Measurements from ENCODE around the gene NCKAP1.
"Not testable (repeated sequence)": the region's sequence is repeated elsewhere in the genome, so short reads cannot be mapped to it uniquely, and the experiment has no call there.

The NCKAP1 gene

DNA sequence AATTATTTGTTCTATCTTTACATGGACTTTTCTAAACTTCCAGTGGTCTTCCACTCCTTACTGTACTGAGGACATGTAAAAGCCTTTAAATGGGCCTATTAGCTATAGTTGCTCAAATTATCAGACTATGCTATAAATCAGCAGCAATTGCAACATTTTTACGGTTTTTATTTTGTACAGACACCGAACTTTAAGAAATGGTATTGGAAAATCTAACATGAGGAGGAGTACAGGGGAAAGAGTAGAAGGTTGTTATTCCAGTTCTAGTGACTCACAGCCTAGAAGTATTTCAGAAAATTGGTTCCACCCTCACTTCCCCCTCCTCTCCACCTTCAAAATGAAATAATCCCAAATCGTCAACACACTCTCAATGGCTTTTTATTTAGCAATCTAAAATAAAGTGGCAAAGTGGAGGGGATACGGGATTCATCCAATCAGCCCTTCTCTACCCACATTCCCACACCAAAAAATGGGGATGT, 1.1 kb downstream of the NCKAP1 start:
- DNase-seq: no peak

DNA sequence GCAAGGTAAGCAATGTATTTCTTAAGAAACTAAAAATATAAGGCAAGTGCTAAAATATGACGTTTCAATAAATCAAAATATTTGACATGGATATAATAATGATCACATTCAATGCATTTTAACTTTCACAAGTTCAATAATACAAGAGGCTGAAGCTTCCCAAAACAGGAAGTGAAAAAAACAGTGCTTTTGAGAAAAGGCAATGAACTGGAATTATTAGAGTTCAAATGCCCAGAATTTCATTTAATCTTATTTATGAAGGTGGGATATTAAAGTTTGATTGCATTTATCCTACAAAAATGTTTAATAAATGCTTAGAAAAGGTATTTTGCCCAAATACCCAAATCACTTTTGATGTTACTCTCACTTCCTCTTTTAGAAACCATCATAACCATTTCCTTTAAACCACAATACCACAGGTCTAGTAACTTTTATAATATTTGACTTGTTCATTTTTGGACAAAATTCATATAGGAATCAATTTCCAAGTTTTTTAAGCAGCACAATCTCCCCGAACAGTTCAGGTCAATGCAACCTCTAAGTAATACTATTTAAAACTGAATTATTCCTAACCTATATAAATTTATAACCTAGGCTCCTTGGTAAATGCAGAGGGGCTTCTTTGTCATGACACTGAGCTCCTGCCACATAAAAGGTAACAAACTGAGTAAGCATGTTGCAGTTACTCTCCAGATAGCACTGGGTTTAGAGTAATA, 2.1 kb downstream of the NCKAP1 start:
- DNase-seq: no peak

DNA sequence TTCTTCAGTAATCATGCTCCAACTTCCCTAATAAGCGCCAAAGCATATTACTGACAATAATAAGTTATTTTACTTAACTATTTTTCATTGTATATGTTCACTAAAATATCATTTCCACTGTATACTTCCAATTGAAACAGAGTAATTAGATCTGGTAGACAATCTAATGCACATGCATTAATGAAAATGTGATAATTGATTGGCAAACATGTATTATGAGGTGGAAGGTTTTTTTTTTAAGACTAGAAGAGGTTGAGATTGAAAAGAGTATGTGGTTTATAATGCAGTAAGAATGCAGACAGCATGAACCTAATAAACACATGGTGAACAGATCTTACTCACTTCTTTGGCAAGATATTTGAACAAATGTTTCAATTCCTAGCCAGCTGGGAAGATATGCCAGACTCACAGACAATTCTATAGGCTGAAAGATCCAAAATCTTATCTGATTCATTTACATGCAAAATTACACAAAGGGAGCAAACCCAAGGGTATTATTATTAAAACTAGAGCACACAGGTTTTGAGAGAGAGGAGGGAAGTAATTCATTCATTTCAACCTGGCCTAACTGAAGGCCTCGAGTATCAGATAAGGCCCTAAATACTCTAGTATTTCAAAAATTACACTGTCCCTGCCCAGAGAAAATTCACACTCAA, 2.8 kb downstream of the NCKAP1 start:
- no peak for DNase-seq

DNA sequence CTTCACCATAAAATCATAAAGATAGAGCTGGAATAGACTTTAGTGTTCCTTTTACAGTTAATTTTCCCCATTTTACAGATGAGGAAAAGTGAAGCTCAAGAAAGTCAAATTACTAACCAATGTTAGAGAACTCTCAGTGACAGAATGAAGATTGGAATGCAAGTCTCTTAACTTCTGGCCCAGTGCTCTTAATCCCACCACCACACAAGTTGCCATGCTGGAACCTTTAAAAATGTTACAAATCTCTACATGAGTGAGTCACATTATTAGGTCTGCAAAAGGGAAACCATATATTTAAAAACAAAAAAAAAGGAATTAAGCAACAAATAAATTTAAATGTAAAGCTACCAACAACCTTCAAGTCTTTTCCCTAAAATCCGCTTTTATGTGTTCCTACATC, 3.5 kb downstream of the NCKAP1 start:
- no peak for DNase-seq

DNA sequence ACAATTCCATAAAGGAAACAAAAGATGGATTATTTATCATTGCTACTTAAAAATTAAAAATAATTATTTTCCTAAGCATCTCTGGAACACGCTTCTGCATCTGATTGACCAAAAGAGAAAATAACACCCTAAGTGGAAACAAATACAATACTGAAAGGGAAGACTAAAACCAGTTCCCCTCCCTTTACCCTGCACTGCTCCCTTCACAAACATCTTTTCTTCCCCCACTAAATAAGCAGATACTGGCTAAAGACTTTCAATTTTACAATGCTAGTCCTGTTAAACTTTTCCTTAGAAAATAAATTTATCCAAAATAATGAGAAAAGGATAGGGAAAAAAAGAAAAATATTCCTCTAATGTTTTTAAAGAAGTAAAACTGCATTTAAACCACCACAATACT, 4.3 kb downstream of the NCKAP1 start:
- no peak for DNase-seq

DNA sequence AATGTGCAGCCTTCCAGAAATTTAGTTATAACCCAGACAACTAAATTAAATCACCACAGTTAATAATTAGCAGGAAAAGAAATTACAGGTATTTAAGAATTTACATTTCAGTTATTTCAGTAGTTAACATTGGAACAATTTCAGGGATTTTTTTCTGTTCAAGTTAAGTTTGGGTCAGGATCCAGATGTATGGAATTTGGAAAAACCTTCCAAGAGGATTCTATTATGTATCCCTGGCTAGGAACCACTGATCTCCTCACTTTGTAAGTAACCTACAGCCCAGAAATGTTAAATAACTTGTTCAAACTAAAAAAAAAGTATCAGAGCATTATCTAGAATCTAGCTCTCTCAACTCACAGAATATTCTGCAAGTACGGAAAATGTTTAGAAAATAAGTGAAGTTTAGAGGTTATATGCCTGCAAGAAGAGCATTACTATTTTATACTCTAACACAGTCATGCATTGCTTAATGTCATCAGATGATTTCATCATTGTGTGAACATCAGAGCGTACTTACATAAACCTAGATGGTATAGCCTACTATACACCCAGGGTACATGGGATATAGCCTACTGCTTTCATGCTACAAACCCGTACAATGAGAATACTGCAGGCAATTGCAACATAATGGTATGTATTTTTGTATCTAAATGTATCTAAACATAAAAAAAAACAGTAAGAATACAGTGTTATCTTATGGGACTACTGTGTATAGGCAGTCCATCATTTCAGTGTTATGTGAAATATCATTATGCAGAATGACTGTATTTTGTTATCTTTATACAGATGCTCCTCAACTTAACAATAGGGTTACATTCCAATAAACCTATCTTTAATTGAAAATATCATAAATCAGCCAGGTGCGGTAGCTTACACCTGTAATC, 6.1 kb downstream of the NCKAP1 start:
- no peak for DNase-seq

DNA sequence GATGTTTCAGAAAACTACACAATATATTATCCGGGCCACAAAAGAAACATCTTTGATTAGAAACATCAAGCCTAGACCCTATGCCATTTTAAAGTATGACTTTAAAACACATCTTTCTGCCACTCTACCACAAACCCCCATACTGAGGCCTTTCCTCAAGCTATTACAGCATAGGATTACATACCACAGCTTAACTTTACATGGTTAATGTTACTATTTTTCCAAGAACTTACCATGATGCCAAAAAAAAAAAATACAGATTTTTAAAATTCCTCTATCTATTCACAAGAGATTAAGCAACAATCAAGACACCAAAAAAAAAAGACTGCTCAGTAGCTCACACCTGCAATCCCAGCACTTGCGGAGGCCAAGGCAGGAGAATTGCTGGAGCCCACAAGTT, 9.0 kb downstream of the NCKAP1 start:
- DNase-seq: no peak

DNA sequence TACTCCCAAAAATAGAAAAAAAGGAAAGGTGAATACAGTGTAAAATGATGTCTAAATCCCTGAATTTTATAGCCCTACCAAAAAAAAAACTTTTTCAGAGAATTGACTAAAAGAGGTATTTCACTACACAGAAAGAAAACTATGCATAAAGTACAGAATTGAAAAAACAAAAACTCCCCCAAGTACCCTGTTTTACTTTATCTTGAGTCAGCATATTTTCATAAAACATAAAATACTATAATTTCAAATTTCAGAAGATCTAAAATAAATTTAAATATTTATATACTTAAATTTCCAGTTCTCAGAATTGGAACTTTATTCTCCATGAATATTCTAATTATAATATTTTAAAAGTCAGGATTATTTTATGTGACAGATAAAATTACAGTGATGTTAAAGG, 10.1 kb downstream of the NCKAP1 start:
- no peak for DNase-seq

DNA sequence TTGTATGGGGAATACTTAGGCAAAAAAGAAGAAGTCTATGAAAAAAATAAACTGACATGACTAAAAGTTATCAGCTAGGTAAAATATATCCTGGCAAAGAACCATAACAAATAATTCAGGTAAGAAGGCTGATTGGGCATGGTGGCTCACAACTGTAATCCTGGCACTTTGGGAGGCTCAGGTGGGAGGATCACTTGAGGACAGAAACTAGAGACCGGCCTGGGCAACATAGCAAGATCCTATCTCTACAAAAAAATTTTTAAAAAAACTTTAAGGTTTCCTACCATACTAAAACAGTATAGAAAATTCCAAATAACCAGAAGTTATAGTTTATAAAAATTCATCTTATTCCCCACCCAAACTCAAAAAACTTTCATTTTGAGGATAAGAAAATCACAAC, 10.8 kb downstream of the NCKAP1 start:
- no peak for DNase-seq

DNA sequence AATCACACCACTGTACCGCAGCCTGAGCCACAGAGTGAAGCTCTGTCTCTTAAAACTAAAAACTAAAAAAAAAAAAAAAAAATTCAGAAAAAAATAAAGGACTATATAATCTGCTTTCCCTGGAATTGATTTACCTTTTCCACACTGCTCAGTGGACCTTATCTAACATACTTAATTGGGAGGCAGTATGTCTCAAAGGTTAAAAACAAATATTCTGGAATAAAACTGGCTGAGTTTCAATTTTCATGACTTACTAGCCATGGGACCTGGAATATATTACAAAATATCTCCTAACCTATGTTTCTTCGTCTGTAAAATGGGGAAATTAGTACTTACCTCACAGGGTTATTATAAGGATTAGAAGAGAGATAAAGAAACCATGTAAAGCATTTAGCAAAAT, 11.8 kb downstream of the NCKAP1 start:
- peak; percentile 25 for DNase-seq

DNA sequence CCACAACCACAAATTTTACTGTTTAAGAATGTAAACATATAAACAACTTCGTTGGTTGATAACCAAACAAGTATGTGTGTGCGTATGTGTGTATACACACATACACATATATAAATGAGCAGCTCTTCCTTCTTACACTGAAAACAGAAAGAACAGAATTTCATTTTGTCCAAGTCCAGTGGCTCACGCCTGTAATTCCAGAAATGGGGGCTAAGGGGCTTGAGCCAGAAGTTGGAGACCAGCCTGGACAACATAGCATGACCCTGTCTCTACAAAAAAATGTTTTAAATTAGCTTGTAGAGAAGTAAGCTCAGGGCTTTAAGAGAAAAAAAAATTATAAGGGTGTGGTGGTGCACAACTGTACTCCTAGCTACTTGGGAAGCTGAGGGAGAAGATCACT, 12.3 kb downstream of the NCKAP1 start:
- no peak for DNase-seq

DNA sequence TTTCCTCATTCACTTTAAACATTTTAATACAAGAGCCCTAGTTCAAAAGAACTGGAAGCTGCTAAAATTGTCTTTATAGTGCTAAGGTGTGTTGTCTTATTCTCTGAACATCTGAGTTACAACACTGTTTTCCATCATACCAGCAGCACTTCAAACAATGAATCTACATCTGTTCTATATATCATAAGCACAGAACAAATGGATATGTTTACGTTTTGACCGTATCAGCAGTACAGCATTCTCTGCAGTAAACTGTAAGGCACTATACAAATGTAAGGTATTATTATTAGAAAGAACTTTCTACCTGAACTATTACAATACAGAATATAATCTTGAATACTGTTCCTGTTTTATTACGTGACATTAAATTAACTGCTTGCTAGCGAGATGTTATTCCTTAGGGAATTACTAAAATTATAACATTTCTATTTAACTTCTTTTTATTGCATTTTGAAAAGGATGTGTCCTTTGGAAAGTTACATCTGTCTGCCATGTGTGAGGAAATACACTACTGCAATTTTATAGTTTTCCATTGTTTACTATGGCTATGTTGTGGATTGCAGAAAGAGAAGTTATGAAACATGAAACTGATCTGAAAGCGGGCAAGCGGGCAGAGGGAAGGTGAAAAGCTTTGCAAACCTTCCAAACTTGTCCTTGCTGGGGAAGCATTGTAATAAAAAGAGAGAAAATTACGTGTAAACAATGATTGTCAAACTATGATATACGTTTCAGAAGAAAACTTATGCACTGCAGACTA, 13.7 kb downstream of the NCKAP1 start:
- peak; percentile 21 for DNase-seq

DNA sequence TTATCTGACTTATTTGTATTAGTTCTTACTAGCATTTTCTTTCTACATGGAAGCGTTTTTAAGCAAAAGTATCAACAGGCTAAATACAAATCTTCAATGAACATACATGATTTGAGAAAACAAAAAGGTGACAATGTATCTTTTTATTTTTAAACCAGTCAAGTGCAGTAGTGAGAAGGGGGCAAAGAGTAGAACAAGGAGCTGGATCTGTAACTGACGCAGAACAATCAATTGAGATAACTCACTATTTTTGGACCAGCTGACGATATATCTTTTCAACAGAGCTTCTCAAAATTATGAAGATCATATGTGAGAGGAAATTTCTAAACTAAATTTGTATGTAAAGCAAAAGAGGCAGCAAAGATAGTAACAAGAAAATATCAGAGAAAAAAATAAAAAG, 15.5 kb downstream of the NCKAP1 start:
- DNase-seq: no peak

DNA sequence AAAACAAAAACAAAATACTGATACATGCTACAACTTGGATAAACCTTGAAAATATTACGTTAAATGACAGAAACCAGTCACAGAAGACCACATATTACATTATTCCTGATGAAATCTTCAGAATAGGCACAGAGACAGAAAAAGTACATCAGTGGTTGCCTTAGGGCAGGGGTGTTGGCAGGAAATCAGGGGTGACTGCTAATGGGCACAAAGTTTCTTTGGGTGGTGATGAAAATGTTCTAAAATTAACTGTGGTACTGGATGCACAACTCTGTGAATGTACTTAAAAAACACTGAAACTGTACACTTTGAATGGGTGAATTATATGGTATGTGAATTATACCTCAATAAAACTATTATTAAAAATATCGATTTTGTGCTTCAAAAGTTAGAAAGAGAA, 16.6 kb downstream of the NCKAP1 start:
- no peak for DNase-seq

DNA sequence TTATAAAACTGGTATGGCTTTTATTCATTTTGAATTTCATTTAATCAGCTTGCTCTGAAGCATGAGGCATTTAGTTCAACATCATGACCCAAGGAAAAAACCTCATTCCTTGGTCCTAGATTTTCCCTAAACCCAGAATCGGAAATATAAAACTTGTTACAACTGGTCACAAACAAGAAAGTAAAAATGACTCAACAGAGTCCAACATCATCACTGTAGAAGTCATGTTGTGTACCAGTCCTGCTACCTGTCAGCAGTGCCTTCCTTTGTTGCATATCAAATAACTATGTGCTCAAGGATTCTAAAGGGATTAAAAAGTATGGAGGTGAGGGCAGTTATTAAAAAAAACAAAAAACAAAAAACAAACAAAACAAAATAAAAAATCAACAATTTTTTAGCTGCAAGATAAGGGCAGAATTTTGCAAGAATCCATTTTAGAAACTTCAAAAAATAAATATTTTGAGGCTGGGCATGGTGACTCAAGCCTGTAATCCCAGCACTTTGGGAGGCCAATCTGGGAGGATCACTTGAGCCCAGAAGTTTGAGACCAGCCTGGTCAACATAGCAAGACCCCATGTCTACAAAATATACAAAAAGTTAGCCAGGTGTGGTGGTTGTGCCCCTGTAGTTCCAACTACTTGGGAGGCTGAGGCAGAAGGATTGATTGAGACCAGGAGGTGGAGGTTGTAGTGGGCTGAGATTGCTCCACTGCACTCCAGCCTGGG, 18.4 kb downstream of the NCKAP1 start:
- DNase-seq: no peak

DNA sequence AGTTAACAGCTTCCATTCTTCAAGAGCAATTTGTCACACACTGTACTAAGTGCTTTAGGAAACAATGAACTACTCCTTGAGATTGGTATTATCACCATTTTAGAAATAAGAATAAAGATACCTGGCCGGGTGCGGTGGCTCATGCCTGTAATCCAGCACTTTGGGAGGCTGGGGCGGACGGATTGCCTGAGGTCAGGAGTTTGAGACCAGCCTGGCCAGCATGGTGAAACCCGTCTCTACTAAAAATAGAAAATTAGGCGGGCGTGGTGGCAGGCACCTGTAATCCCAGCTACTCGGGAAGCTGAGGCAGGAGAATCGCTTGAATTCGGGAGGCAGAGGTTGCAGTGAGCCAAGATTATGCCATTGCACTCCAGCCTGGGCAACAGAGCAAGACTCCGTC, 20.4 kb downstream of the NCKAP1 start:
- DNase-seq: not testable (repeated sequence)

DNA sequence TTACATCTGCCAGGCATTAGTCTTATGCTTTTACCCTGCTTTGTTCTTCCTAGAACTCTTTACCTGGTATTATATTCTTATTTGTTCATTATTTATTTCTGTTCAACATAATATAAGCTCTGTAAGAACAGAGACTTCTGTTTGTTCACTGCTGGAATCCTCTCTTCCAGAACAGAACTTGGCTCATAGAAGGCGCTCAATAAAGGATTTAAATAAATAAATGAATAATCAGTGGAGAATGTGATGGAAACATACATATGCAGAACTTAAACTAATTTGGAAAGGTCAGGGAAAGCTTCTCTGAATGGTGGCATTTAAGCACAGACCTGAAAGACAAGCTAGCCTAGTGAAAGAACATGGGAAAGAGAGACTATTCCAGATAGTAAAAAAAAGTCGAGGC, 24.3 kb downstream of the NCKAP1 start:
- no peak for DNase-seq

DNA sequence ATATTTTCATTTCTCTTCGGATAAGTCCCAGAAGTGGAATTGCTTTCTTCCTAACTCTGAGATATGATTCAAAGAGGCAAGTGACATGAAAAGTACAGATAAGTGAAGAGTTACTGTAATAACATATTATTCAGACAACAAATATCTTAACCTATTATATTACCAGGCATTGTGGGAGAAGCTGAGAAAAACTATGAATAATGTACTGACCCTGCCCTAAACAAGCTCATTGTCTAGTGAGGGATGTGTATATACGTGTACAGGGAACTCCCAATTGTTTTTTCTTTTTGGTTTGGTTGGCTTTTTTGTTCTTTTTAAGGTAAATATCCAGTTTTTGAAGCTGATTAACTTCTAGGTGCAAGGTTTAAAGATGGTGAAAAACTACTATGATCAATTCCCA, 26.5 kb downstream of the NCKAP1 start:
- no peak for DNase-seq

DNA sequence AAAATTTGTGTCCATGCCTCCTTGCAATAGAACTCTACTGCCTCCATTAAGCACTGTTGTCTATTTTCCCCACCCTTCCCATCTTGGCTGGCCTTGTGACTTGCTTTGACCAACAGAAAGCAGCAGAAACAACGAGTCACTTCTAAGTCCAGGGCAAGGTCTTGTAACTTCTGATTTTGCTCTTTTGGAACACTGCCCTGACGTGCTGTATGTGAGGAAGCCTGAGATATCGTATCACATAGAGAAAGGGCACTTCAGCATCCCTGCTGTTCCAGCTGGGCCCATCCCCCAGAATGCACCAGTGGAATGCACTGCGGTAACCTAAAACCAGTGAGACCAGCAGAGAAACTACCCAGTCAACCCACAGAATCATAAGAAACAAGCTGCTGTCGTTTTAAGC, 28.1 kb downstream of the NCKAP1 start:
- peak; percentile 83 for DNase-seq

DNA sequence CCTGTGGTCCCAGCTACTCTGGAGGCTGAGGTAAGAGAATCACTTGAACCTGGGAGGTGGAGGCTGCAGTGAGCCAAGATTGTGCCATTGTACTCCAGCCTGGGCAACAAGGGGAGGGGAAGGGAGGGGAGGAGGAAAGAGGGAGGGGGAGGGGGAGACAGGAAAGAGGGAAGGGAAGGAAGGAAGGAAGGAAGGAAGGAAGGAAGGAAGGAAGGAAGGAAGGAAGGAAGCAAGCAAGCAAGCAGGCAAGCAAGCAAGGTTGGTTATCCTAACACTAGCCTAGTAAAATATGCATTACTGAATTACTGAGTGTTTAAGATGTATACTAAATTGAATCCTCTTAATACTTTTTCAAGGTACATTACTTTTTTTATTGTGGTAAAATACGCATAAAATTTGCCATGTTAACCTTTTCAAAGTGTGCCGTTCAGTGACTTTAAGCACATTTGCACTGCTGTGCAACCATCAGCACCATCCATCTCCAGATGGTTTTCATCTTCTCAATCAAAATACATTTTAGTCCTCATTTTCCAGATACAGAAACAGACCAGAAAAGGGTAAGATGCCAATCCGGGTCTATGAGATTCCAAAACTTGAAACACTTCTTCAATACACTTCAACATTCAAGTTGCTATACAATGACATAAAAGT, 28.9 kb downstream of the NCKAP1 start:
- no peak for DNase-seq

DNA sequence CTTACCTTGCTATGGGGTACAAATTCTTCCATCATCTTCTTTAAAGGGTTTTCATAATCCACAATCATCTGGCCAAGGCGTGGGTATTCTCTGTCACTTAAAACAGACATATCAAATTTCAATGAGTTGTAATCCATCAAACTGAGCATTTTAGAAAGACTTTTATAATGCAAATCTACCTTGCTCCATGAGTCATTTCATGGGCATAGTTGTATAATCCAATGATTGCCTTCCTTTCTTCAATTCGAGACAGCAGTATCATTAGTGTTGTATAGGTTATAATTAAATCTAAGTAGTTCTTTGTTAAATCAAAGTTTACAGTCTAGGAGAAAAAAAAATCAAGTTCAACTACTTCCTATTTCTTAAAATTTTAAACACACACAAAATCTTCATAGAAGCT, 36.3 kb downstream of the NCKAP1 start:
- DNase-seq: peak; percentile 3

DNA sequence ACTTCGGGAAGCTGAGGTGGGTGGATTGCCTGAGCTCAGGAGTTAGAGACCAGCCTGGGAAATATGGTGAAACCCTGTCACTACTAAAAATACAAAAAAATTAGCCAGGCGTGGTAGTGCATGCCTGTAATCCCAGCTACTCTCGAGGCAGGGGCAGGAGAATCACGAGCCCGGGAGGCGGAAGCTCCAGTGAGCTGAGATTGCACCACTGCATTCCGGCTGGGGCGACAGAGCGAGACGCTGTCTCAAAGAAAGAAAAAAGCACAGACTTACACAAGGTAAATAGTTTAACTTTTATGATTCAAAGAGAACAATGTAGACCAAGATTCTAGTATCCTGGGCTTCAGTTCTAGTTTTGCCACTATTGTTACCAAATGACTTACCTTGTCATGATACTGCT, 37.4 kb downstream of the NCKAP1 start:
- DNase-seq: no peak
